ENCODE data around the gene WNT7B. TPM values are rescaled to one million over a fixed set of nuclear protein-coding genes. Genes with fewer than 3 reads are reported as not detected.

WNT7B gene
- total and polyA plus RNA-seq, 2 experiments from 2014 or later, result 0.10 TPM; not detected in 1

DNA sequence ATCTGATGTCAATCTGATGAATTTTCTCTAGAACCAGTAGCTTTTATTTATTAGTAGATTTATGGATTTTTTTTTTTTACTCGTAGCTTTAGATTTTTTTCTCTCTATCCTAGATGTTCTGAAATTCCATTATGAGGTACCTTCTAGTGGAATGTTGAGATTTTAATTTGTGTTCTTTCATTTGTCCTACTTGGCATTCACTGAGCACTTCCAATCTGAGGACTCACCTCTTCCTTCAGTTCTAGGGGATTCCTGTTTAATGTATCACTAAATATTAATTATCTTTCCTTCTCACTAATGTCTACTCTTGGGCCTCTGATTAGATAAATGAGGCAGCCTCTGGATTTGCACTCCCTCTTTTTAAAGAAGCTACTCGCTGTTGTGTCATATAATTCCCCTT lies 40.2 kb upstream of the WNT7B start:
- no peaks in the 10 kb centered on the region for H3K79me2 ChIP-seq (replicated peaks; ENCODE audit: insufficient read depth)
- Mint-ChIP-seq H3K9me3 (no peaks in the 10 kb centered on the region), H3K4me1 (peaks cover 9% of the 10 kb centered on the region), H3K27ac (no peak overlapping the region), H3K27me3 (ENCODE audit: insufficient read depth, low read depth, poor library complexity) (peaks cover 6% of the 10 kb centered on the region), H3K4me3 (no peak overlapping the region), H3K36me3 (ENCODE audit: low read depth) (no peaks in the 10 kb centered on the region)
- H3K4me1 ChIP-seq (ENCODE audit: insufficient read depth), result peaks cover 3% of the 10 kb centered on the region; the same call in 1 of the 2 replicates
- no peaks in the 10 kb centered on the region for H3K27me3 ChIP-seq (ENCODE audit: insufficient read depth)
- no peaks in the 10 kb centered on the region for H3F3A ChIP-seq (replicated peaks; ENCODE audit: low read depth)
- no peak overlapping the region for H3K4me3 ChIP-seq
- no peak overlapping the region for H2AFZ ChIP-seq
- TF ChIP-seq CREB1 (CRISPR knock-in tag; IDR thresholded peaks at IDR 0.05; ENCODE audit: low read depth) (no peak), ZNF331 (CRISPR knock-in tag; IDR thresholded peaks at IDR 0.05; ENCODE audit: low read depth) (no peak), ZNF114 (CRISPR knock-in tag; IDR thresholded peaks at IDR 0.05) (no peak), CTCF (conservative IDR thresholded peaks at IDR 0.05; ENCODE audit: low read depth in 2 of 2) (no peak), NANOG (IDR thresholded peaks at IDR 0.05; ENCODE audit: borderline replicate concordance) (no peak), REST (IDR thresholded peaks at IDR 0.05; ENCODE audit: unreplicated experiment) (no peak), JUNB (IDR thresholded peaks at IDR 0.05; ENCODE audit: unreplicated experiment) (no peak), ETS1 (IDR thresholded peaks at IDR 0.05) (no peak), POLR2AphosphoS5 (IDR thresholded peaks at IDR 0.05; ENCODE audit: low read depth) (no peak), STAT1 (IDR thresholded peaks at IDR 0.05; ENCODE audit: unreplicated experiment) (no peak), EZH2 (IDR thresholded peaks at IDR 0.05; ENCODE audit: low read depth, unreplicated experiment) (no peak), ZNF462 (CRISPR knock-in tag; IDR thresholded peaks at IDR 0.05) (no peak), EZH2phosphoT487 (IDR thresholded peaks at IDR 0.05; ENCODE audit: unreplicated experiment) (no peak)
- H3K9me2 ChIP-seq (ENCODE audit: insufficient read depth), result no peaks in the 10 kb centered on the region
- no peaks in the 10 kb centered on the region for H4K20me1 ChIP-seq (replicated peaks; ENCODE audit: insufficient read depth)
- H3K4me2 ChIP-seq, result no peak overlapping the region
- H3K27ac ChIP-seq (ENCODE audit: low read depth), result no peak overlapping the region
- no peaks in the 10 kb centered on the region for H3K36me3 ChIP-seq (ENCODE audit: insufficient read depth)
- DNase-seq (ENCODE audit: low spot score) (no peak), ATAC-seq (no peak)

Measured in GM23338 (cell line).